KG1 (cell line): ENCODE data around the gene IGHMBP2.

Experiments used
- DNase-seq: peaks from one replicate; lab custom pipeline; 2025; lab: John Stamatoyannopoulos, UW

Gene IGHMBP2

DNA sequence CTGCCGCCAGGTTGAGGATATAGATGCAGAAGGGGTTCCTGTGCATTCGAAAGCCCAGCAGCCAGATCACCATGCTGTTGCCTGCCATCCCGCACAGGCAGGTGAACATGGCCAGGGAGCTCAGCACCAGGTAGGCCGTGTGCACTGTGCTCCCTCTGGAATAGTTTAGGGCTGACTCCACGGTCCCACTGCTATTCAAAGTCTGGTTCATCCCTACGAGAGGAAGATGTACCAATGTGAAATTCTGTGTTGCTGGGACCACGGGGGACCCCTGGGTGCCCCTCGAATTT, 77.0 kb downstream of the IGHMBP2 start, which contains the start of gene MRGPRD:
Gene MRGPRD (minus strand): TSS at position 211 of the 290 bp plus-strand sequence. CDS start 0 bp downstream, at position 211.
- DNase-seq, result no peak

- no peak for DNase-seq
Observed at GRCh38 chr11:68982134-68982533, 78.4 kb downstream of the IGHMBP2 start.

GRCh38 chr11:68983801-68984200, 80.1 kb downstream of the IGHMBP2 start:
- DNase-seq, result no peak

DNA sequence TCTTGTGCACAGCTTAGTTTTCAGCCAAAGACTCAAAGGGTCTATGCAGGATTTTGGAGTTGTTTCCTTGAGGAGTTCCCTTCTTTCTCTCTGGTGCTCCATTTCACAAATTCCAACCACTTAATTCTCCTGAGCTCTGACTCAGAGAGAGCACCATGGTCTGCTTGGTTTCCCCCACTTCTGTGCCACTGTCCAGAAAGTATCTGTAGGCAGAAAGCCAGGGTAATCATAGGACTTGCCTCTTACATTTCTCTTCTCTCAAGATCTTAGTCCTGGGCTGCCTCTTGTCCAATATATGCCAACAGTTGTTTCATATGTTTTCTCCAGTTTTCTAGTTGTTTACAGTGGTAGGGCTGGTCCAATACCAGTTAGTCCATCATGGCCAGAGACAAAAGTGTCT, 83.5 kb downstream of the IGHMBP2 start:
- no peak for DNase-seq

DNA sequence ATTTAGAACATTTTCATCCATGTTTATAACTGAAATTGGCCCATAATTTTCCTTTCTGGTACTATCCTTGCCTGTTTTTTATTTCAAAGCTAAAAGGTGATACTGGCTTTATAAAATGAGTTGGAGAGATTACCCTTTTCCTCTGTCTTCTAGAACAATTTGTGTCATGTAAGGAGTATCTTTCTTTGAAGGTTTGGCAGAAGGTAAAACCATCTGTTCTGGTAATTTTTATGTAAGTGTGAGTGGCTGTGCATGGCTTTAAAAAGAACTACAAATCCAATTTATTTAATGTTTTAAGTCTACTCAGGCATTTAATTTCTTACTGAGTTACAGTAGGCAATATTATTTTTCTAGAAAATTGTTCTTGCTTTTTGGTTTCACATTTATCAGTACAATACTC, 84.8 kb downstream of the IGHMBP2 start:
- DNase-seq, result no peak
